T-helper 2 cell treated with Interferon-gamma antibody and Interleukin-4, amounts not matched to agents 100 ng/mL and 5 ng/mL, for 36 hours (primary cell): ENCODE data around the gene CSTPP1. TPM values are rescaled to one million over a fixed set of nuclear protein-coding genes. Genes with fewer than 3 reads are reported as not detected.
"Not testable (repeated sequence)": the region's sequence is repeated elsewhere in the genome, so short reads cannot be mapped to it uniquely, and the experiment has no call there.

ENCODE experiments used
- intact Hi-C: fragments of 100-400 bp; cut with micrococcal nuclease; formaldehyde crosslinking; loops from one replicate; pipeline ENCODE4 v1.15.1; 2023
- total RNA-seq: library from RNA; stranded (reverse); gene quantifications from 2 replicates; pipeline ENCODE4 v1.2.3, GENCODE V29; 2022

Gene CSTPP1
- total RNA-seq, 1 donor from 2014 or later = 17.4 TPM

DNA sequence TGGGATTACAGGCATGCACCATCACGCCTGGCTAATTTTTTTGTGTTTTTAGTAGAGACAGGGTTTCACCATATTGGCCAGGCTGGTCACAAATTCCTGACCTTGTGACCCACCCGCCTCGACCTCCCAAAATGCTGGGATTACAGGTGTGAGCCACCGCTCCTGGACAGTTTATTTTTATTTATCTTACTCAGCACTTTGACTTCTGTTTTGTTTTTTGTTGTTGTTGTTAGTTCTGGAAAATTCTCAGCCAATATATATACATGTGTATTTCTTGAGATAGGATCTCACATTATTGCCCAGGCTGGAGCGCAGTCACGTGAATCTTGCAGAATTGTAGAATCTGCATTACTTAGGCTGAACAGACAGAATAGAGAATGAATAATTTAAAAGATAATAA is 107.6 kb downstream of the CSTPP1 start:
- intact Hi-C loops = no loop called here

DNA sequence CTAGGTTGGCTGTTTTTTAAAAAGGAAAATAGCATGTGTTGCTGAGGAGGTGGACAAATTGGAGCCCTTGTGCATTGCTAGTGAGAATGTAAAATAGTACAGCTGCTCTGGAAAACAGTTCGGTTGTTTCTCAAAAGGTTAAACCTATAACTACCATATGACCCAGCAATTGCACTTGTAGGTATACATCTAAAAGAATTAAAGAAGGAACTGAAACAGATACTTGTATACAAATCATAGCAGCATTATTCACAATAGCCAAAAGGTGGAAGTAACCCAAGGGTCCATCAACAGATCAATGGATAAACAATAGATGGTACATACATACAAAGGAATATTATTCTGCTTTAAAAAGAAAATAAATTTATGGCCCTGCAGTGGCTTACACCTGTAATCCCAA is 111.4 kb downstream of the CSTPP1 start:
- intact Hi-C loops = no loop called here

DNA sequence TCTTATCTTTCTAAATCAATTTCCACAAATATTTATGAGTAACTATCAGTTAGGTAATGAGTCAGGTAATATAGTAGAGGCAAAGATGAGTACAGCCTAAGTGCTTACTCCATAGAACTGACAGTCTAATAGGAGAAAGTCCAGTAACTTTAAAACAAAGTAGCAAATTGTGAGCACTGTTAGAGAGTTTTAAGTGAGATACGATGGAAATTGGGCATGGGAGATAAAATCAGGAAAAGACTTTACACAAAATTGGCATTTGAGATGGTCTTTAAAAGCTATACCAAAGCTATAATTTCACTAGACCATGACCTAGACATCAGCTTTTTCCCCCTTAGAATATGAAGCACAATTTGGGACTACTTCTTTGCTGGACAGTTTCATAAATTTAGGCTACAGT is 113.7 kb downstream of the CSTPP1 start:
- intact Hi-C loops = no loop called here

DNA sequence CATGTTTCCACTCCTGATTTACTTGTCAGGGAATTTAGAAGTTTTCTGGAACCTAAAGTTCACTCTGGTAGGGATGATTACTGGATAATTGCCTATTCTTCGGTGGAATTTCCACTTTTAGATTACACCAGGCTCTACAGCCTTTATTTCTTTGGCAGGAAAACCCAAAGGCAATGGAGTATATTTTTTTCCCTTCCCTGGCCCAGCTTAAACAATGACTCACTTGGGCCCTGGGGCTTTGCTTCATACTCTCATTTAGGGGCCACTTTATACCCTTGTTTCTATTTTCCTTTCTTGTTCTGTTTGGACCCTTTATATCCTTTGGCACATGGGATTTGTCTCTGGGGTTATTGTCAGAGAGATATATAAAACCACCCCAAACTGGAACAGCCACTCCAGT is 114.7 kb downstream of the CSTPP1 start:
- intact Hi-C loops = no loop called here

DNA sequence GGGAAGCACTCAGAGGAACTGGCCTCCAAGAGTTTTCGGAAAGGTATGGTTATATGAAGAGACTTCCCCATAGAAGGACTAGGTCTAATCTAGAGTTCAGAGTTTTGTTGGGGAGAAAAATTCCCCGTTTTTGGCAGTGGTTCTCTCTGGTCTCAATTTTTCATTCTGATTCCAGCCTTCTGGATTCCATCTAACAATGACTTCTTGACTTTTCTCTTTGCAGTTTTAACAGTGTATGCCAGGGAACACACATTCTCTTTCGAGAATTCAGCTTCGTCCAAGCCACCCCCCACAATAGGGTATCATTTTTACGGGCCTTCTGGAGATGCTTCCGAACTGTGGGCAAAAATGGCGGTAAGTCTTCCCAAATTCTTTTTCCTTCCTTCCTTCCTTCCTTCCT is 115.6 kb downstream of the CSTPP1 start:
- intact Hi-C loops = no loop called here

DNA sequence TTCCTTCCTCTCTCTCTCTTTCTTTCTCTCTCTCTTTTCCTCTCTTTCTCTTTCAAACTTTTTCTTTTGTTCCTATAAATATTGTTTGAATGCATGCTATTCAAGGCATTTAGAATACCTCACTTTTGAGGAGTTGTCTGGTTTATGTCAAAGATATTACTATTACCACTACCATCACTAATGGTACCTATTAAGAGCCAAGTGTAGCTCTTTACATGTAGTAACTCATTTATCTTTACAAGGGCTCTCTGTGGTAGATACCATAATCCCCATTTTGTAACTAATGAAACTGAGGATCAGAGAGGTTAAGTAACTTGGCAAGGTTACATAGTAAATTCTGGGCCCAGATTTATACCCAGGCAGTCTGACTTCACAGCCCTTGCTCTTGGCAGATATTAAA is 116.0 kb downstream of the CSTPP1 start:
- intact Hi-C loops = no loop called here

DNA sequence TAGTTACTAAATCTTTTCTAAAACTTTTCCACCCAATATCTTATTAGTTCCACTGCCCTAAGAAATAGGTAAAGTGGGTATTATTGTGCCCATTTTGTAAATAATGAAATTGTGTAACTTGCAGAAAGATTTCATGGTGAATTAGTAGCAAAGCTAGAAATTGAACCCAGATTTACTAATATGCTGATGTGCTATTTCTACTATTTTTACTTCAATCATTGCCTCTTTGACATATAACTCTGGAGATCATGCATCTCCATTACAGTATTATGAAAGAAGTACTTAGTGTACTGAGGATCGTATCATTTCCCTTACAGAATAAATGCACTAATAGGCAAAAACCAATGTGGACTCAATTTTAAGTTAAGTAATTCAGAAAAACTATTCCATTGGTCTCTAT is 119.0 kb downstream of the CSTPP1 start:
- intact Hi-C loops = no loop called here

DNA sequence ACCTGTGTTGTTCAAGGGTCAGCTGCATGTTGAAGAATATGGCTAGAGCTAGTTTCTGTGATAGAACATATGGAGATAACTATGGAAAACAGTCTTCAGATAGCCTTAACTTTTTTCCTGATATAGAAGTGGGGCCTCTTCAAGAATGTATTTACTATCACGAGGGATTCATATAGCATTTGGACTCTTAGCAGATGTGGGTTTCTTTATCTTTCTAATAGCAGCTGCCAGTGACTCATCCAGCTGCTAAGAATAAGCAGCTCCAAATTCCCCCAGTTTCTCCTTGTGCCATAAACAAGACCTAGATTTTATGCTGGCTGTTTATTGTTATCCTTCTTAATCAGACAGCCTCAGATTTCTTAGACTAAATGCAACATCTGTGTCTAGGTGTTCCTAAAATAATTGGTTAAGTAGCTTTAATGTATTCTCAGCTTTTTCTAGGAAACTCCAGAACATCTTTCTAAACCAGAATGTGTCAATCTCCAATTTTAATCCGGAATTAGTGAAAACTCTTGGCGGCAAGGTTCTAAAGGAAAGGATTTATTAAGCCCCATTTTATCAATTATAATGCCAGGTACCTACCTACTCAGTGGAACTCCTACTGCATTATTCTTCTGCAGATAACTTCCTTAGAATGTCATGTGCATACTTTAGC is 119.8 kb downstream of the CSTPP1 start:
- intact Hi-C loops = no loop called here

DNA sequence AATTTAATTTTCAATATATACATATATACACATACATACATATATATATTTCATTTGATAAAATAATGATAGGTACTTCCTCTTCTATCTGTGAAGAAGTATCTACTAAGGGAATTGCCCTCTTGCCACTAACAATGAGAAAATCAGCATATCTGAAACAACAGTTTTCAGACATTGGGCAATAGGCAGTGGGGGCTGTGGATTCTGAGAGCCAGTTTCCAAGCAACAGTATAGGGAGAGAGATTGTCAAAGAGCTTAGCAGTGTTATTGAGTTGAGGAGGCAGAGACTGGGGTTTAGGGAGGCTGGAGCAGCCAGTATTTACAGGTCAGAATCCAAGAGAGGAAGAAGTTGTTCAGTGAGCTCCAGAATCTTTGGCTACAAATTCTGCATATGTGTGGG is 120.8 kb downstream of the CSTPP1 start:
- intact Hi-C loops = no loop called here

DNA sequence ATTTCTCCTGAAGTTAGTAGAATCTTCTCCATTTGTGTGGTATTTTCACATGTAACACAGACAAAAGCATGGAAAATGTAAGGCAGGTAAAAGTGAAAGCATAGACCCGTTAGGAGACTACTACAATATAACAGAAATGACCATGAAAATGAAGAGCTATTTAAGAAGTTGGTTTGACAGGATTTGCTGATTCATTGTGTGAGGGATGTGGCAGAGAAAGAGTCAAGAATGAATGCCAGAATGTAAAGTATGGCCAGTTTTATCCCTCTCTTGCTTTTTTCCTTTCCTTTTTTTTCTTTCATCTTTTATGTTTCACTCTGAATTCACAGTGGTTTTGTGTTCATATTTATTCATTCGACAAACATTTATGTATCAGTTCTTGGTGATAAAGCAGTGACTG is 124.2 kb downstream of the CSTPP1 start:
- intact Hi-C loops = no loop called here

DNA sequence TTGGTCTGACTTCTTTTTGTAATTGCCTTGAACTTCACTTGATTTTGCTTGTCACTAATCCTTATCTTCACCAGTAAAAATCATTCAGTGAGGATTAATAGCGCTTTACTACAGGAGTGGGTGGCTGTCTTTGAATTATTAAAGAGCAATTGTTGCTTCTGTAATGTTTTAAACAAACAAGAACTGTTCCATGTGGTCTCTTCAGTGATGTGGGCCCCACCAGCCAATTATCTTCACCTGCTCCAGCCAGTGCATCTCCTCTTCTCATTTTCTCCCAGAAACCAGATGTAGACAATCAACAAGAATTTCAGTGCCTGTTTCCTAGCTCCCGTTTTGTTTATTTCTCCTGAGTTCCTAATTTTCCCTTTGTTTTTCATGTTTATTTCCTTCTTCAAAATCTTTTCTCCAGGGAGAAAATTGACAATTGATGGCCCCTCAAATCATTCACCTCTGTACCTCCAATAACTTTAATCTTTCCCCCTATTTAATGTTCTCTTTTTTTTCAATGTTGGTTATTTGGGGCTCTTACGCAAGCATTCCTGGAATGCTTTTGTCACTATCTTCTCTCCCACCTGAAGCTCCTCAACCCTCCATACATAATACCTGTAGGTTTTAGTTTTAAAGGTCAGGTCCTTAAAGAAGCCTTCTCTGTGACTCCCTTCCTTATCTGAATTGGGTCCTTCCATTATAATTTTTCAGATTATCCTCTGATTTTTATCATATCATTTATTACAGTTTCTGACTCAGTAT is 125.0 kb downstream of the CSTPP1 start:
- intact Hi-C loops = no loop called here

DNA sequence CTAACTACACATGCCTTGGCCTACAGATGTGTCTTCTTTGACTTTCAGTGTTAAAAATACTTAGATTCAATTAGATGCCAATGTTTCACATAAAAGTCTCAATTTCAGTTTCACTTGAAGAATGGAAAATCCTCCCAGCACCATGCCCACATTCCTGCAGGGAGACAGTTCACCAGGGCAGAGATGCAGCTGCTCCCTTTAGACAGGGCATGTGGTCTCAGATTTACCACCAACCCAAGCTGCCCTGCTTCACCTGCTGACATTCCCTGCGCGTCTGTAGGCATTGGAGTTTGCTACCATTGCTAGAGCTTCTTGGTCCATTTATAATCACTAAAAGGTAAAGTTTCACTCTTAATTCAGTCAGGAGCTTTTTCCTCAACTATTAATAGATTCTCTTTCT is 126.2 kb downstream of the CSTPP1 start:
- intact Hi-C loops = no loop called here

DNA sequence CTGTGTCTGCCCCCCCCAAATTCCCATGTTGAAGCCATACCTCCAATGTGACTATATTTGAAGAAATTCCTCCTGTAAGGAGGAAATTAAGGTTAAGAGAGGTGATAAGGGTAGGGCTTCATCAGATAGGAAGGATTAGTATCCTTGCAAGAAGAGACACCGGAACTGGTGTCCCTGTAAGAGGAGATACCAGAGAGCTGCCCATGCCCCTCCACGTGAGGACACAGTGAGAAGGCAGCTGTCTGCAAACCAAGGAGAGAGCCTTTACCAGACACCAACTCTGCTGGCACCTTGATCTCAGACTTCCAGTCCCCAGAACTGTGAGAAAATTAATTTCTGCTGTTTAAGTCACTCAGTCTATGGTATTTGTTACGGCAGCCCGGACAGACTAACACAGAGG is 130.8 kb downstream of the CSTPP1 start:
- intact Hi-C loops = no loop called here

DNA sequence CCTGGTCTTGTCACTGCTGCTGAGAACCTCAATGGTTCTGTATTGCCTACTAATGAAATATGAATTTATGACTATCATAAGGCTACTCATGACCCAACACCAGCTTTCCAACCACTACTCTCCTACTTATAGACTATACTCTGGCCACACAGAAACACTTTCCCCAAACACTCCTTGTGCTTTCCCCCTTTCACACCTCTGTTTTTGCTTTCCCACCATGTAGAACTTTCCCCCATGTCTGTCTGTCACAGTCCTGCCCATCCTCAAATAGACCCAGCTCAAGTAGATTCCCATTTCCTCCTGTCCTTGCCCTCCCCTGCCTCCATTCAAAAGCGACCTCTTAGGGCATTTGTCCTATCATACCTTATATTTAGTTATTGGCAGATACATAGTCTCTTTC is 134.2 kb downstream of the CSTPP1 start:
- intact Hi-C loops = no loop called here

DNA sequence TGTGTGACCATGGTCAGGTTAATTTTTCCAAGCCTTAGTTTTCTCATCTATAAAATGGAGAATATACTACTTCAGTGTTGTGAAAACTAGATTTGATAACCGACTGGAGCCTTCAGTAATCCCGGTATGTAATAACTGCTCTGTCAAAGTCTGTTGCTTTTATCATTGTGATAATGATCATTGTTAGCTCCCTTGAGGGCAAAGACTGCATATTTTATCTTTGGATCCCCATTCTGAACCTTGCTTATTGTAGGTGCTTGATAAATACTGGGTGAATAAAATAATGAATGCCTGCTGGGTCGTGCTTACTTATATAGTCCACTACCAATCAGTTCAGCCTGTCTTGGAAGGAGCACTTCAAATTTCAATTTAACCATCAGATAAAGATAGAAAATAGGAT is 134.8 kb downstream of the CSTPP1 start:
- intact Hi-C loops = no loop called here

DNA sequence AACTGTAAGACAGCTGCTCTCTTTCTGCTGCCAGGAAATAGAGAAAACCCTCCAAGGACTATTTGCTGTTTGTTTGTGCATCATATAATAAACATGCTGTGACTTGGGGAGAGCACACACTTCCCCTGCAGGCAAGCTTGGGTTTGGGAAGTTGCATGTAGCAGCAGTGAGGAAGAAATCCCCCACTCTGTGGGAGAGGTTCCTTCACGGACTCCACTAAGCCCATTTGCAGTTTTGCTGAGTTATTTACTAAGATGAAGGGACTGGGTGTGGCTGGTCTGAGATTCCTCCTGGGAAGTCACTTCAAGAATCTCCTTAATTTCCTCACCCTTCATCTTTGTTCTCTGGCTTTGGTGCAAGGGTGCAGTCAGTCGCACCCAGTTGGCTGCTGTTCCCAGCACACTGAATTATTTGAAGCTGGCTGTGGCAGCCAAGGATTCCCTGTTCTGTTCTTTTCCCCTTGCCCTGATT is 135.3 kb downstream of the CSTPP1 start:
- intact Hi-C loops = no loop called here

DNA sequence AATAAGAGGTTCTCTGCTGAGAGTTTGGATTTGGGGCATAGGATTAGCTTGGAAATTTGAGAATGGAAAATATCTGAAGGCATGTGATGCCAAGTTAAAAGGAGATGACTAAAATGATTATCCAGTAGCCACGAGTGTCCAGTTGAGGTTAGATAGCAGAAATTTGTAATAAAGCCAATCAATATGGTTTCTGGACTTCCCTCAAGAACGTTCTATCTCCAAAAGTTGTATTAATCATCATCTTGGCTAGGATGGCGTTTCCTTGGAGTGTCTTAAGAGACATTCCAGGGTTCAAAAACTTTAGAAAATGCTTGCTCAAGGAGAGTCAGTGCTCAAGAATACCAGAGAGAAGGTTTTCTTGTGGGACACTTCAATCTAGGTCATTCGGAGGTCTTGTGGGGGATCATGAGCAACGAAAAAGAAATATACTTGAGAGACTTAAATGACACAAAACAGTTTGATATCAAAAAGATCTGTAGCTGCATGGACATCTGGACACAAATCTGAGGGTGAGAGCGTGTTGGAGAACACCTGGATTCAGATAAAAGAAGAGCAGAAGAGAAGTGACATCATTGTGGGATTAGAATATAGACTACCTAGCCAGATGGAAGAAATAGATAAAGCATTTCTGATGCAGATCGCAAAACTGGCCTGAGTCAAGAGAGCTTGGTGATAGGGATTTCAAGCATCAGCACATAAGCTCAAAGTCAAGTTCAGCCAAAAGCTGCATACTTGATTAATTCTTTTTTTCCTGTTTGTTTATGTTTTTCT is 142.4 kb downstream of the CSTPP1 start:
- intact Hi-C loops = no loop called here

DNA sequence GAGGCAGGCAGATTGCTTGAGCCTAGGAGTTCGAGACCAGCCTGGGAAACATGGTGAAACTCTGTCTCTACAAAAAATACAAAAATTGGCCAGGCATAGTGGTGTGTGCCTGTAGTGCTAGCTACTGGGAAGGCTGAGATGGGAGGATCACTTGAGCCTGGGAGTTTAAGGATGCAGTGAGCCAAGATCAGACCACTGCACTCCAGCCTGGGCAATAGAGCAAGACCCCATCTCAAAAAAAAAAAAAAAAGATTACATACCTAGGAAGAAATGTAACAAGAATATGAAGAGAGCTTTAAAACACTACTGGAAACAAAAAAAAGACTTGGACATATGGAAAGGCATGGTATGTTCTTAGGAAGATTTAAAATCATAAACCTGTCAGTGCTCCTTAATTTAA is 144.2 kb downstream of the CSTPP1 start:
- intact Hi-C loops = not testable (repeated sequence)

DNA sequence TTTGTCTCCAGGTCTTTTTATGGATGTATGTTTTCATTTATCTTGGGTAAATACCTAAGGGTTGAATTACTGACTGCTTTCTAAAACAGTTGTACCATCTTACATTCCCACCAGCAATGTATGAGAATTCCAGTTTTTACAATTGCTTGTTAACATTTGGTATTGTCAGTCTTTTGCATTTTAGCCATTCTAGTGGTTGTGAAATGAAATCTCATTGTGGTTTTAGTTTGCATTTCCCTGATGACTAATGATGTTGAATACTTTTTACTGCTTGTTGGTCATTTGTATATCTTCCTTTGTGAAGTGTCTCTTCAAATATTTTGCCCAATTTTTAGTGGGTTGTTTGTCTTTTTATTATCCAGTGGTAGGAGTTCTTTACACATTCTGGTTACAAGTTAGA is 147.4 kb downstream of the CSTPP1 start:
- intact Hi-C loops = no loop called here

DNA sequence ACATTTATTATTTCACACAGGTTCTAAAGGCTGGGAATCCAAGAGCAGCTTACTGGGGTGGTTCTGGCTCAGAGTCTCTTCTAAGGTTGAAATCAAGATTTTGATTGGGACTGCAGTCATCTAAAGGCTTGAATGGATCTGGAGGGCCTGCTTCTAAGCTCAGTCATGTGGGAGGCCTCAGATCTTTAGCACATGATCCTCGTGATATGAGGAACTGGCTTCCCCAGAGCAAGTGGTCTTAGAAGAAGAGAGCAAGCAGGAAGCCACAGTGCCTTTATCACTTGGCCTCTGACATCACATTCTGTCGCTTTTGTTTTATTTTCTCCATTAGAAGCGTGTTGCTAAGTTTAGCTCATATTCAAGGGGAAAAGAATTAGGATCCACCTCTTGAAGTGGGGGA is 151.2 kb downstream of the CSTPP1 start:
- intact Hi-C loops = no loop called here

DNA sequence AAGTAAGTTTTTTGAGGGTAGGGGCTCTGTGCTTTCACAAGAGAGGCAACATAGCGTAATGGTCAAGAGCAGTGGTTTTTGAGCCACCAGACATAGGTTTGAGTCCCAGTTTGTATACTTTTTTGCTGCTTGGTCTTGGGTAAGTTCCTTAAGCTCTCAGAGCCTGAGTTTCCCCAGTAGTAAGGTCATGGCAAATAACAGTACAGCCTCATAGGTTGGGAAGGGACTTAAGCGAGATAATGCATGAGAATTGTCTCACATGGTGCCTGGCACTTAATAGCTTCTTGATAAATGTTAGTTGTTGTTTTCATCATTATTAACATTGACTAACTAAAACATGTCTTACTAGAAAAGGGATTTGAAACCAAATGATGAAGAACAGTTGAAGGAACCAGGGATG is 157.0 kb downstream of the CSTPP1 start:
- intact Hi-C loops = no loop called here

DNA sequence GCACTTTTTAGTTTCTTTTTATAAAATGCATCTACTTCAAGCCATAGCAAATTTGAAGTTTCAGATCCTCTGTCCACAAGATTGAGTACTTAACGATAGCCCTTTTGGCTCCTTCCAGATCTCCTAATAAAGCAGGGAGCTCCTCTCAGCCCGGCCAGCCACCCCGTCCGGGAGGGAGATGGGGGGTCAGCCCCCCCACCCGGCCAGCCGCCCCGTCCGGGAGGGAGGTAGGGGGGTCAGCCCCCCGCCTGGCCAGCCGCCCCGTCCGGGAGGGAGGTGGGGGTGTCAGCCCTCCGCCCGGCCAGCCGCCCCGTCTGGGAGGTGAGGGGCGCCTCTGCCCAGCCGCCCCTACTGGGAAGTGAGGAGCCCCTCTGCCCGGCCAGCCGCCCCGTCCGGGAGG is 160.3 kb downstream of the CSTPP1 start:
- intact Hi-C loops = not testable (repeated sequence)
